NCI-H2171 treated with DMSO at 0.1 percent for 48 hours (cell line): Measurements from ENCODE around the gene TLR8.

ENCODE experiments used
- DNase-seq: peaks from one replicate; lab custom pipeline; 2025; lab: John Stamatoyannopoulos, UW

TLR8 gene

GRCh38 chrX:12966151-12966550, 59.7 kb downstream of the TLR8 start:
- DNase-seq = peak; percentile 4

- DNase-seq = no peak
Measured at GRCh38 chrX:12967711-12968465, 61.5 kb downstream of the TLR8 start.

- peak; percentile 45 for DNase-seq
Measured at GRCh38 chrX:12970691-12971202, 64.3 kb downstream of the TLR8 start.

GRCh38 chrX:12971282-12972003, 65.0 kb downstream of the TLR8 start:
- DNase-seq = peak; percentile 51

- DNase-seq = no peak
Measured at GRCh38 chrX:12972243-12972642, 65.8 kb downstream of the TLR8 start.
